Body of pancreas (tissue), 4 donors: ENCODE results near the gene ZC3H18. TPM values are rescaled to one million over a fixed set of nuclear protein-coding genes. Genes with fewer than 3 reads are reported as not detected.
A peak's percentile ranks its signal among the peaks of the same experiment; 100 is the strongest.

Experiments used
- ATAC-seq: fragments of 150-250 bp; one replicate; pipeline ENCODE4 v1.9.1; 2016
- DNase-seq, 4 donors: peaks; one replicate each; pipeline ENCODE4 v3.0.0-alpha.2; 2019
- H3K27ac ChIP-seq, 4 donors: fragments of 200-600 bp; sonication (generic); 1 replicate in 3 of 4; 2 replicates in 1 of 4; pipeline versions ENCODE4 v1.5.1 to v1.6.1; 2016 to 2019; ENCODE audit warnings: mild to moderate bottlenecking in 1 of 4, mixed read lengths in 1 of 4, moderate library complexity in 1 of 4
- H3K27me3 ChIP-seq, 2 donors: fragments of 200-600 bp; sonication (generic); one replicate each; pipeline ENCODE4 v1.6.0; 2016; ENCODE audit warnings: mild to moderate bottlenecking in 1 of 2
- H3K36me3 ChIP-seq, 2 donors: fragments of 200-600 bp; sonication (generic); replicated peaks in 1 of 2; 2 replicates each; pipeline ENCODE4 v1.5.1; 2016; ENCODE audit warnings: low read depth in 2 of 2; ENCODE audit not compliant: insufficient read depth in 1 of 2
- H3K4me1 ChIP-seq: fragments of 200-600 bp; sonication (generic); one replicate; pipeline ENCODE4 v1.6.0; 2016
- H3K4me3 ChIP-seq, 2 donors: fragments of 200-600 bp; sonication (generic); 1 replicate in 1 of 2; 2 replicates in 1 of 2; pipeline ENCODE4 v1.5.1; 2016 to 2019
- H3K9me3 ChIP-seq, 3 donors: fragments of 200-600 bp; sonication (generic); 1 replicate in 2 of 3; 2 replicates in 1 of 3; pipeline ENCODE4 v1.5.1; 2016
- POLR2A ChIP-seq, 3 donors: fragments of 450-650 bp; IDR thresholded peaks; one replicate each; pipeline ENCODE4 v1.6.1; 2016; ENCODE audit warnings: antibody characterized with exemption in 3 of 3, mild to moderate bottlenecking in 2 of 3
- WGBS, 2 donors: methylation state at CpG; one replicate each; pipeline ENCODE4 v1.1.5; 2017; 5-methylcytosine and 5-hydroxymethylcytosine counted together
- intact Hi-C: fragments of 100-400 bp; cut with DNase I; formaldehyde crosslinking; loops from one replicate; pipeline ENCODE4 v1.15.1; 2023
- total RNA-seq, 2 donors: library from RNA; depleted of rRNA; stranded (reverse); fragments of >200 nt; gene quantifications; one replicate each; pipeline ENCODE4 v1.1.0, GENCODE V29; 2016
- TF ChIP-seq, protein P1 (sequence below), 7 experiments: fragments of 450-650 bp in 4 of 7; fragments of 200-600 bp in 3 of 7; sonication (generic) in 3 of 7; IDR thresholded peaks; one replicate each; pipeline ENCODE4 v1.5.1; 2016 to 2019; ENCODE audit warnings: antibody characterized with exemption in 7 of 7

The ZC3H18 gene
- total RNA-seq, 2 donors from 2014 or later: 11.7 to 22.4 TPM

DNA sequence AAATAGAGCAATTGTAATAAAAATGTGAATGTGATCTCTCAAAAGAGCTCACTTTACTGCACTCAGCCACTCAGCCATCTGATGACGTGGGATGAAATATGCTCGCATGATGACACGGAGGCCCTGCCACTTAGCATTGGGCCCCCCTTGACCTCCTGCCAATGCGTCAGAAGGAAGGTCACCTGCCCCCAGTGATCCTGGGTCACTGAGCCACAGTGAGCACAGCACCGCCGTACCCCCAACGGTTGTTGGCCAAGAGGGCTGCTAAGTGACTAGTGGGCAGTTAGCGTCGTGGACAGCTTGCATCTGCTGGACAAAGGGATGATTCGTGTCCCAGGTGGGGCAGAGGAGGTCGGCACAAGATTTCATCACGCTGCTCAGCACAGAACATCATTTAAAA lies 22.9 kb downstream of the ZC3H18 start:
- DNase-seq: no peak
- Histone ChIP-seq H3K36me3 (peaks cover 0 to 9% of the 10 kb centered on the region in 2 donors), H3K27me3 (no peaks in the 10 kb centered on the region), H3K4me1 (no peaks in the 10 kb centered on the region), H3K9me3 (no peaks in the 10 kb centered on the region), H3K4me3 (no peak overlapping the region), H3K27ac (no peak overlapping the region)
- intact Hi-C loops: no loop called here
- ATAC-seq: no peak
- TF ChIP-seq POLR2A (IDR thresholded peaks at IDR 0.05): no peak
- TF ChIP-seq, protein P1, sequence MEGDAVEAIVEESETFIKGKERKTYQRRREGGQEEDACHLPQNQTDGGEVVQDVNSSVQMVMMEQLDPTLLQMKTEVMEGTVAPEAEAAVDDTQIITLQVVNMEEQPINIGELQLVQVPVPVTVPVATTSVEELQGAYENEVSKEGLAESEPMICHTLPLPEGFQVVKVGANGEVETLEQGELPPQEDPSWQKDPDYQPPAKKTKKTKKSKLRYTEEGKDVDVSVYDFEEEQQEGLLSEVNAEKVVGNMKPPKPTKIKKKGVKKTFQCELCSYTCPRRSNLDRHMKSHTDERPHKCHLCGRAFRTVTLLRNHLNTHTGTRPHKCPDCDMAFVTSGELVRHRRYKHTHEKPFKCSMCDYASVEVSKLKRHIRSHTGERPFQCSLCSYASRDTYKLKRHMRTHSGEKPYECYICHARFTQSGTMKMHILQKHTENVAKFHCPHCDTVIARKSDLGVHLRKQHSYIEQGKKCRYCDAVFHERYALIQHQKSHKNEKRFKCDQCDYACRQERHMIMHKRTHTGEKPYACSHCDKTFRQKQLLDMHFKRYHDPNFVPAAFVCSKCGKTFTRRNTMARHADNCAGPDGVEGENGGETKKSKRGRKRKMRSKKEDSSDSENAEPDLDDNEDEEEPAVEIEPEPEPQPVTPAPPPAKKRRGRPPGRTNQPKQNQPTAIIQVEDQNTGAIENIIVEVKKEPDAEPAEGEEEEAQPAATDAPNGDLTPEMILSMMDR (IDR thresholded peaks at IDR 0.05): no peak
- WGBS, 2 donors: 90 to 96% methylated on average over 12 of the region's 12 CpGs

DNA sequence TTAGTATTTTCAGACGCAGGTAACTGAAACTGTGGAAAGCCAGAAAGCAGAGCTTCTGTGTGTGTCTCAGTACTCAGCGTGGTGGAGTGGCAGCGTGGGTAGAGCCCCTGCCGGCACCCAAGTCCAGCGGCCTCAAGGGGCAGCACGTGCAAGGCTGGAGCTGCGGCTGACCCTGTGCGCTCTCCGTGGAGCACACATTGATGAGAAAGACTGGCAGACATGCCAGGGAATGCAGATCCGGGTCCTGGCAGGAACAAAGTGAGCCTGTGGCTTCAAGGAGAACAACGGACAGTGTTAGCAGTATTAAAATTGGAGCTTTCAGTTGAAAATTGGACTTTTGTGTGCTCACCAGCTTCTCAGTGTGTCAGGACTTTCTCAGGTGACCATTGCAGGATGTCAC lies 23.3 kb downstream of the ZC3H18 start:
- no peak for TF ChIP-seq POLR2A (IDR thresholded peaks at IDR 0.05)
- TF ChIP-seq, protein P1 (IDR thresholded peaks at IDR 0.05): no peak
- WGBS, 2 donors: 76 to 81% methylated on average over 10 to 11 of the region's 11 CpGs
- Histone ChIP-seq H3K4me1 (no peaks in the 10 kb centered on the region), H3K27ac (no peak overlapping the region), H3K36me3 (peaks cover 0 to 10% of the 10 kb centered on the region in 2 donors), H3K27me3 (no peaks in the 10 kb centered on the region), H3K9me3 (no peaks in the 10 kb centered on the region), H3K4me3 (no peak overlapping the region)
- ATAC-seq (no peak), DNase-seq (no peak)
- intact Hi-C loops: no loop called here

DNA sequence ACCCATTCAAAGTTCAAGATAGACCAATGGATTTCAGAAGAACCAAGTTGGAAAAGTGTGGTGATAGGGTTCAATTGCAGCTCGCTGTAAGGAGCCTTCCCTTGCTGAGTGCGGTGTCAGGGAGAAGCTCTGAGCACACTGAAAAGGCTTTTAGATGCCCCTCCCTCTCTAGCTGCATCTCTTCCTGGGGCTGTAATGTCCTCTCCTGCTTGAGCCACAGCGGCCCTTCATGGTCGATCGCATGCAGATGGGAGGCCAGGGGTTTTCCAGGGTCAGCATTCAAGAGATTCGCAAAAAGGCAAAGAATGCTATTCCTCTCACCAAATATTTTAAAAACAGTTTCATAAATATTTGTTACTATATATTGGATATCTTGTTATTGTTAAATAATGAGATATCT lies 23.7 kb downstream of the ZC3H18 start:
- H3K27me3 ChIP-seq: no peaks in the 10 kb centered on the region
- 94 to 97% methylated on average over 6 of the region's 6 CpGs for WGBS, 2 donors
- H3K36me3 ChIP-seq: peaks cover 0 to 8% of the 10 kb centered on the region in 2 donors
- H3K4me1 ChIP-seq: no peaks in the 10 kb centered on the region
- no peak overlapping the region for H3K27ac ChIP-seq
- TF ChIP-seq, protein P1 (IDR thresholded peaks at IDR 0.05): no peak
- TF ChIP-seq POLR2A (IDR thresholded peaks at IDR 0.05): no peak
- ATAC-seq (no peak), DNase-seq (no peak)
- H3K9me3 ChIP-seq: no peaks in the 10 kb centered on the region
- intact Hi-C loops: no loop called here
- no peak overlapping the region for H3K4me3 ChIP-seq

DNA sequence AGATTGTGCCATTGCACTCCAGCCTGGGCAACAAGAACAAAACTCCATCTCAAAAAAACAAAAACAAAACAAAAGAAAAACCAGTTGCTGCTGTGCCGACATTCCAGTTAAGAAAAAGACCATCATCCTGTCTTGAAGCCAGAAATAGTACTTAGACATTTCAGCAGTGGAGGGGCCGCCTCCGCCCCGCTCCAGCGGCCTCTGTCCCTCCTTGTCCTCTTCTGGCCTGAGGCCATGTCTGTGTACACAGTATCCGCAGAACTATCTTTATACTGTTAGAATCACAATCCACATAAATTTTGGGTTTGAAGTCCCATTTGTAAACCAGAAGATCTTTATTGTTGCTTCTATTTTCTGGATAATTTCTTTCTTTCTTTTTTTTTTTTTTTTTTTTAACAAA lies 24.9 kb downstream of the ZC3H18 start:
- H3K27me3 ChIP-seq: no peaks in the 10 kb centered on the region
- H3K4me3 ChIP-seq: no peak overlapping the region
- H3K4me1 ChIP-seq: no peaks in the 10 kb centered on the region
- H3K36me3 ChIP-seq: peaks cover 0 to 12% of the 10 kb centered on the region in 2 donors
- no peak for ATAC-seq
- TF ChIP-seq, protein P1 (IDR thresholded peaks at IDR 0.05): no peak
- no peak for TF ChIP-seq POLR2A (IDR thresholded peaks at IDR 0.05)
- H3K27ac ChIP-seq: no peak overlapping the region
- H3K9me3 ChIP-seq: no peaks in the 10 kb centered on the region
- intact Hi-C loops: no loop called here
- 88 to 89% methylated on average over 6 of the region's 6 CpGs for WGBS, 2 donors
- DNase-seq: no peak

DNA sequence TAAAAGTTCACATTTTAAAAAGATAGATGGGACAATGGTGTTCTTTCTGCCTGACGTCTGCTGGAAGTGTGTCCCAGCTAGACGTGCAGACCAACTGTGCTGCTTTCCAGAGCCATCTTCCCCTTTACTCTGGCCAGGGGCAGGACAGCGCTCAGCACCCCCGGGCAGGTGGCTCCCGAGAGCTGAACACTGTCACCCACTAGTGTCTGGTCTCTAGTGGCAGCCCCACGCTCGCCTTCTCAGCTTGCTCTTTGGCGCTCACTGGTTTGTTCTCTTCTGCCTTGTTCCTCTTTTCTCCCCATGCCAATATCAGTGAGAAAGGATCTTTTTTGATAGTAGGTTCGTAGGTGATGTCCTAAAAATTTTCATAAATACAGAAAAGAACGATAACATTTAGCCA lies 25.7 kb downstream of the ZC3H18 start:
- 91 to 94% methylated on average over 10 of the region's 10 CpGs for WGBS, 2 donors
- intact Hi-C loops: no loop called here
- Histone ChIP-seq H3K4me3 (no peak overlapping the region), H3K27me3 (no peaks in the 10 kb centered on the region), H3K36me3 (peaks cover 0 to 14% of the 10 kb centered on the region in 2 donors), H3K9me3 (no peaks in the 10 kb centered on the region), H3K4me1 (no peaks in the 10 kb centered on the region), H3K27ac (peak overlapping the region in 1 of 4 donors; percentile 14)
- no peak for TF ChIP-seq POLR2A (IDR thresholded peaks at IDR 0.05)
- TF ChIP-seq, protein P1 (IDR thresholded peaks at IDR 0.05): no peak
- DNase-seq (no peak), ATAC-seq (no peak)
